ENCODE data around the gene CEMIP. TPM values are rescaled to one million over a fixed set of nuclear protein-coding genes. Genes with fewer than 3 reads are reported as not detected.

Gene CEMIP
- total and polyA plus RNA-seq, 2 experiments from 2014 or later, result 0.27 to 2.1 TPM

DNA sequence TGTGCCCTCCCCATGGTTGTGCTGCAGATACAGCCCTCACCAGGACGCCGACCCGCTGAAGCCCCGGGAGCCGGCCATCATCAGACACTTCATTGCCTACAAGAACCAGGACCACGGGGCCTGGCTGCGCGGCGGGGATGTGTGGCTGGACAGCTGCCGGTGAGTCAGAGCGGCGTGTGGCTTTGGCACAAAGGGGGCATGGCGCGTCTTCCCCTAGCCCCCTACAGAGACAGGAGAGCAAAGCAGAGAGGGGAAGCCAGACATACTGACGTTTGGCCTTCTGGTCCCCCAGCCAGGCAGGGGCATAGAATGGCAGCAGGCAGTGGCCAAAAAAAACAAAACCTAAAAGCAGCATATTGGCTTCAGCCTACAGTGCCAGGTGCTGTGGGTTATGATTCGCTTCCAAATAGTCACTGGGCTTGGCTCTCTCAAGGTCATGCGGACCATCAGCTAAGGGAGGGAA is 146.5 kb downstream of the CEMIP start:
- H3K36me3 Mint-ChIP-seq (ENCODE audit: low read depth), result no peaks in the 10 kb centered on the region; the same call in 2 of the 3 replicates
- H3K27ac ChIP-seq (ENCODE audit: low read depth), result no peak overlapping the region
- DNase-seq (ENCODE audit: low spot score) (no peak), ATAC-seq (no peak)
- H3K4me3 ChIP-seq, result no peak overlapping the region
- H3K36me3 ChIP-seq (ENCODE audit: insufficient read depth), result no peaks in the 10 kb centered on the region
- H3K9me3 Mint-ChIP-seq, result no peaks in the 10 kb centered on the region
- H4K20me1 ChIP-seq (replicated peaks; ENCODE audit: insufficient read depth), result no peaks in the 10 kb centered on the region
- H3K79me2 ChIP-seq (replicated peaks; ENCODE audit: insufficient read depth), result no peaks in the 10 kb centered on the region
- no peaks in the 10 kb centered on the region; the same call in 2 of the 3 replicates for H3K4me1 Mint-ChIP-seq
- H3K27ac Mint-ChIP-seq, result no peak overlapping the region
- no peaks in the 10 kb centered on the region for H3K4me1 ChIP-seq (ENCODE audit: insufficient read depth)
- H3K27me3 ChIP-seq (ENCODE audit: insufficient read depth), result no peaks in the 10 kb centered on the region
- no peaks in the 10 kb centered on the region for H3F3A ChIP-seq (replicated peaks; ENCODE audit: low read depth)
- H3K9me2 ChIP-seq (ENCODE audit: insufficient read depth), result peaks cover 8% of the 10 kb centered on the region; the same call in 1 of the 2 replicates
- peaks cover 7% of the 10 kb centered on the region for H3K27me3 Mint-ChIP-seq (ENCODE audit: insufficient read depth, low read depth, poor library complexity)
- H2AFZ ChIP-seq, result no peak overlapping the region
- no peak for TF ChIP-seq ZNF114 (CRISPR knock-in tag; IDR thresholded peaks at IDR 0.05)
- TF ChIP-seq, protein P1, sequence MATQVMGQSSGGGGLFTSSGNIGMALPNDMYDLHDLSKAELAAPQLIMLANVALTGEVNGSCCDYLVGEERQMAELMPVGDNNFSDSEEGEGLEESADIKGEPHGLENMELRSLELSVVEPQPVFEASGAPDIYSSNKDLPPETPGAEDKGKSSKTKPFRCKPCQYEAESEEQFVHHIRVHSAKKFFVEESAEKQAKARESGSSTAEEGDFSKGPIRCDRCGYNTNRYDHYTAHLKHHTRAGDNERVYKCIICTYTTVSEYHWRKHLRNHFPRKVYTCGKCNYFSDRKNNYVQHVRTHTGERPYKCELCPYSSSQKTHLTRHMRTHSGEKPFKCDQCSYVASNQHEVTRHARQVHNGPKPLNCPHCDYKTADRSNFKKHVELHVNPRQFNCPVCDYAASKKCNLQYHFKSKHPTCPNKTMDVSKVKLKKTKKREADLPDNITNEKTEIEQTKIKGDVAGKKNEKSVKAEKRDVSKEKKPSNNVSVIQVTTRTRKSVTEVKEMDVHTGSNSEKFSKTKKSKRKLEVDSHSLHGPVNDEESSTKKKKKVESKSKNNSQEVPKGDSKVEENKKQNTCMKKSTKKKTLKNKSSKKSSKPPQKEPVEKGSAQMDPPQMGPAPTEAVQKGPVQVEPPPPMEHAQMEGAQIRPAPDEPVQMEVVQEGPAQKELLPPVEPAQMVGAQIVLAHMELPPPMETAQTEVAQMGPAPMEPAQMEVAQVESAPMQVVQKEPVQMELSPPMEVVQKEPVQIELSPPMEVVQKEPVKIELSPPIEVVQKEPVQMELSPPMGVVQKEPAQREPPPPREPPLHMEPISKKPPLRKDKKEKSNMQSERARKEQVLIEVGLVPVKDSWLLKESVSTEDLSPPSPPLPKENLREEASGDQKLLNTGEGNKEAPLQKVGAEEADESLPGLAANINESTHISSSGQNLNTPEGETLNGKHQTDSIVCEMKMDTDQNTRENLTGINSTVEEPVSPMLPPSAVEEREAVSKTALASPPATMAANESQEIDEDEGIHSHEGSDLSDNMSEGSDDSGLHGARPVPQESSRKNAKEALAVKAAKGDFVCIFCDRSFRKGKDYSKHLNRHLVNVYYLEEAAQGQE (IDR thresholded peaks at IDR 0.05; ENCODE audit: unreplicated experiment), result no peak
- no peak for TF ChIP-seq STAT1 (IDR thresholded peaks at IDR 0.05; ENCODE audit: unreplicated experiment)
- TF ChIP-seq, protein P2, sequence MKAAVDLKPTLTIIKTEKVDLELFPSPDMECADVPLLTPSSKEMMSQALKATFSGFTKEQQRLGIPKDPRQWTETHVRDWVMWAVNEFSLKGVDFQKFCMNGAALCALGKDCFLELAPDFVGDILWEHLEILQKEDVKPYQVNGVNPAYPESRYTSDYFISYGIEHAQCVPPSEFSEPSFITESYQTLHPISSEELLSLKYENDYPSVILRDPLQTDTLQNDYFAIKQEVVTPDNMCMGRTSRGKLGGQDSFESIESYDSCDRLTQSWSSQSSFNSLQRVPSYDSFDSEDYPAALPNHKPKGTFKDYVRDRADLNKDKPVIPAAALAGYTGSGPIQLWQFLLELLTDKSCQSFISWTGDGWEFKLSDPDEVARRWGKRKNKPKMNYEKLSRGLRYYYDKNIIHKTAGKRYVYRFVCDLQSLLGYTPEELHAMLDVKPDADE (IDR thresholded peaks at IDR 0.05), result no peak
- TF ChIP-seq, protein P3, sequence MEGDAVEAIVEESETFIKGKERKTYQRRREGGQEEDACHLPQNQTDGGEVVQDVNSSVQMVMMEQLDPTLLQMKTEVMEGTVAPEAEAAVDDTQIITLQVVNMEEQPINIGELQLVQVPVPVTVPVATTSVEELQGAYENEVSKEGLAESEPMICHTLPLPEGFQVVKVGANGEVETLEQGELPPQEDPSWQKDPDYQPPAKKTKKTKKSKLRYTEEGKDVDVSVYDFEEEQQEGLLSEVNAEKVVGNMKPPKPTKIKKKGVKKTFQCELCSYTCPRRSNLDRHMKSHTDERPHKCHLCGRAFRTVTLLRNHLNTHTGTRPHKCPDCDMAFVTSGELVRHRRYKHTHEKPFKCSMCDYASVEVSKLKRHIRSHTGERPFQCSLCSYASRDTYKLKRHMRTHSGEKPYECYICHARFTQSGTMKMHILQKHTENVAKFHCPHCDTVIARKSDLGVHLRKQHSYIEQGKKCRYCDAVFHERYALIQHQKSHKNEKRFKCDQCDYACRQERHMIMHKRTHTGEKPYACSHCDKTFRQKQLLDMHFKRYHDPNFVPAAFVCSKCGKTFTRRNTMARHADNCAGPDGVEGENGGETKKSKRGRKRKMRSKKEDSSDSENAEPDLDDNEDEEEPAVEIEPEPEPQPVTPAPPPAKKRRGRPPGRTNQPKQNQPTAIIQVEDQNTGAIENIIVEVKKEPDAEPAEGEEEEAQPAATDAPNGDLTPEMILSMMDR (conservative IDR thresholded peaks at IDR 0.05; ENCODE audit: low read depth in 2 of 2), result no peak
- TF ChIP-seq ZNF331 (CRISPR knock-in tag; IDR thresholded peaks at IDR 0.05; ENCODE audit: low read depth), result no peak
- TF ChIP-seq, protein P4, sequence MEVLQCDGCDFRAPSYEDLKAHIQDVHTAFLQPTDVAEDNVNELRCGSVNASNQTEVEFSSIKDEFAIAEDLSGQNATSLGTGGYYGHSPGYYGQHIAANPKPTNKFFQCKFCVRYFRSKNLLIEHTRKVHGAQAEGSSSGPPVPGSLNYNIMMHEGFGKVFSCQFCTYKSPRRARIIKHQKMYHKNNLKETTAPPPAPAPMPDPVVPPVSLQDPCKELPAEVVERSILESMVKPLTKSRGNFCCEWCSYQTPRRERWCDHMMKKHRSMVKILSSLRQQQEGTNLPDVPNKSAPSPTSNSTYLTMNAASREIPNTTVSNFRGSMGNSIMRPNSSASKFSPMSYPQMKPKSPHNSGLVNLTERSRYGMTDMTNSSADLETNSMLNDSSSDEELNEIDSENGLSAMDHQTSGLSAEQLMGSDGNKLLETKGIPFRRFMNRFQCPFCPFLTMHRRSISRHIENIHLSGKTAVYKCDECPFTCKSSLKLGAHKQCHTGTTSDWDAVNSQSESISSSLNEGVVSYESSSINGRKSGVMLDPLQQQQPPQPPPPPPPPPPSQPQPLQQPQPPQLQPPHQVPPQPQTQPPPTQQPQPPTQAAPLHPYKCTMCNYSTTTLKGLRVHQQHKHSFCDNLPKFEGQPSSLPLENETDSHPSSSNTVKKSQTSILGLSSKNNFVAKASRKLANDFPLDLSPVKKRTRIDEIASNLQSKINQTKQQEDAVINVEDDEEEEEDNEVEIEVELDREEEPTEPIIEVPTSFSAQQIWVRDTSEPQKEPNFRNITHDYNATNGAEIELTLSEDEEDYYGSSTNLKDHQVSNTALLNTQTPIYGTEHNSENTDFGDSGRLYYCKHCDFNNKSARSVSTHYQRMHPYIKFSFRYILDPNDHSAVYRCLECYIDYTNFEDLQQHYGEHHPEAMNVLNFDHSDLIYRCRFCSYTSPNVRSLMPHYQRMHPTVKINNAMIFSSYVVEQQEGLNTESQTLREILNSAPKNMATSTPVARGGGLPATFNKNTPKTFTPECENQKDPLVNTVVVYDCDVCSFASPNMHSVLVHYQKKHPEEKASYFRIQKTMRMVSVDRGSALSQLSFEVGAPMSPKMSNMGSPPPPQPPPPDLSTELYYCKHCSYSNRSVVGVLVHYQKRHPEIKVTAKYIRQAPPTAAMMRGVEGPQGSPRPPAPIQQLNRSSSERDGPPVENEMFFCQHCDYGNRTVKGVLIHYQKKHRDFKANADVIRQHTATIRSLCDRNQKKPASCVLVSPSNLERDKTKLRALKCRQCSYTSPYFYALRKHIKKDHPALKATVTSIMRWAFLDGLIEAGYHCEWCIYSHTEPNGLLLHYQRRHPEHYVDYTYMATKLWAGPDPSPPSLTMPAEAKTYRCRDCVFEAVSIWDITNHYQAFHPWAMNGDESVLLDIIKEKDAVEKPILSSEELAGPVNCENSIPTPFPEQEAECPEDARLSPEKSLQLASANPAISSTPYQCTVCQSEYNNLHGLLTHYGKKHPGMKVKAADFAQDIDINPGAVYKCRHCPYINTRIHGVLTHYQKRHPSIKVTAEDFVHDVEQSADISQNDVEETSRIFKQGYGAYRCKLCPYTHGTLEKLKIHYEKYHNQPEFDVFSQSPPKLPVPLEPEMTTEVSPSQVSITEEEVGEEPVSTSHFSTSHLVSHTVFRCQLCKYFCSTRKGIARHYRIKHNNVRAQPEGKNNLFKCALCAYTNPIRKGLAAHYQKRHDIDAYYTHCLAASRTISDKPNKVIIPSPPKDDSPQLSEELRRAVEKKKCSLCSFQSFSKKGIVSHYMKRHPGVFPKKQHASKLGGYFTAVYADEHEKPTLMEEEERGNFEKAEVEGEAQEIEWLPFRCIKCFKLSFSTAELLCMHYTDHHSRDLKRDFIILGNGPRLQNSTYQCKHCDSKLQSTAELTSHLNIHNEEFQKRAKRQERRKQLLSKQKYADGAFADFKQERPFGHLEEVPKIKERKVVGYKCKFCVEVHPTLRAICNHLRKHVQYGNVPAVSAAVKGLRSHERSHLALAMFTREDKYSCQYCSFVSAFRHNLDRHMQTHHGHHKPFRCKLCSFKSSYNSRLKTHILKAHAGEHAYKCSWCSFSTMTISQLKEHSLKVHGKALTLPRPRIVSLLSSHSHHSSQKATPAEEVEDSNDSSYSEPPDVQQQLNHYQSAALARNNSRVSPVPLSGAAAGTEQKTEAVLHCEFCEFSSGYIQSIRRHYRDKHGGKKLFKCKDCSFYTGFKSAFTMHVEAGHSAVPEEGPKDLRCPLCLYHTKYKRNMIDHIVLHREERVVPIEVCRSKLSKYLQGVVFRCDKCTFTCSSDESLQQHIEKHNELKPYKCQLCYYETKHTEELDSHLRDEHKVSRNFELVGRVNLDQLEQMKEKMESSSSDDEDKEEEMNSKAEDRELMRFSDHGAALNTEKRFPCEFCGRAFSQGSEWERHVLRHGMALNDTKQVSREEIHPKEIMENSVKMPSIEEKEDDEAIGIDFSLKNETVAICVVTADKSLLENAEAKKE (CRISPR knock-in tag; IDR thresholded peaks at IDR 0.05), result no peak
- no peak for TF ChIP-seq EZH2 (IDR thresholded peaks at IDR 0.05; ENCODE audit: low read depth, unreplicated experiment)
- TF ChIP-seq JUNB (IDR thresholded peaks at IDR 0.05; ENCODE audit: unreplicated experiment), result no peak
- no peak for TF ChIP-seq EZH2phosphoT487 (IDR thresholded peaks at IDR 0.05; ENCODE audit: unreplicated experiment)
- no peak for TF ChIP-seq CREB1 (CRISPR knock-in tag; IDR thresholded peaks at IDR 0.05; ENCODE audit: low read depth)
- no peak for TF ChIP-seq POLR2AphosphoS5 (IDR thresholded peaks at IDR 0.05; ENCODE audit: low read depth)
- no peak for TF ChIP-seq NANOG (IDR thresholded peaks at IDR 0.05; ENCODE audit: borderline replicate concordance)
- H3K4me3 Mint-ChIP-seq, result no peak overlapping the region
- no peak overlapping the region for H3K4me2 ChIP-seq
